A549 (cell line): ENCODE measurements around the gene U2AF1L4. TPM values are rescaled to one million over a fixed set of nuclear protein-coding genes. Genes with fewer than 3 reads are reported as not detected.

Experiments used
- ATAC-seq, 2 experiments: fragments of 200-7000 bp in 1 of 2; fragments of >200 bp in 1 of 2; cut with Nextera tagmentation in 1 of 2; cut with Tn5 transposase in 1 of 2; 3 replicates each; pipeline versions ENCODE4 v1.8.0 to v1.9.1; 2018 to 2020; ENCODE audit warnings: mild to moderate bottlenecking in 1 of 2, moderate library complexity in 1 of 2
- CTCF ChIA-PET: fragments of 300-600 bp; sonication (Branson Sonifier 250); formaldehyde crosslinking; extraction: SDS; loops from one replicate; lab custom pipeline; 2021; ENCODE audit warnings: antibody characterized with exemption, inconsistent platforms; lab: Yijun Ruan, JAX
- POLR2A ChIA-PET: fragments of 350-600 bp; formaldehyde crosslinking; extraction: SDS; loops from one replicate; lab custom pipeline; 2021; ENCODE audit warnings: antibody characterized with exemption, inconsistent platforms; lab: Yijun Ruan, JAX
- DNase-seq, 2 experiments: peaks; one replicate each; pipeline versions ENCODE4 v3.0.0 to v3.0.0-alpha.2; 2011 to 2016; ENCODE audit warnings: low read depth in 1 of 2, low spot score in 1 of 2
- FAIRE-seq: peaks from 2 replicates; lab custom pipeline; 2011; peaks lifted over from hg19 to GRCh38; lab: Jason Lieb, UNC
- H3K27ac ChIP-seq, 2 experiments: fragments of >200 bp; sonication (Bioruptor Twin); formaldehyde crosslinking; 3 replicates each; pipeline ENCODE4 v1.5.1; 2016 to 2017
- H3K4me1 ChIP-seq: fragments of >200 bp; sonication (Bioruptor Twin); formaldehyde crosslinking; 3 replicates; pipeline ENCODE4 v1.6.1; 2016
- H3K4me2 ChIP-seq: fragments of >200 bp; sonication (Bioruptor Twin); formaldehyde crosslinking; 3 replicates; pipeline ENCODE4 v1.6.1; 2016
- H3K4me3 ChIP-seq: fragments of >200 bp; sonication (Bioruptor Twin); formaldehyde crosslinking; 3 replicates; pipeline ENCODE4 v1.5.1; 2016
- H3K9me3 ChIP-seq: fragments of >200 bp; sonication (Bioruptor Twin); formaldehyde crosslinking; 3 replicates; pipeline ENCODE4 v1.6.1; 2016
- FOSL2 ChIP-seq, 2 experiments: fragments of 450-650 bp in 1 of 2; fragments of >200 bp in 1 of 2; sonication (Bioruptor Twin) in 1 of 2; formaldehyde crosslinking; IDR thresholded peaks; 2 replicates each; pipeline versions ENCODE4 v1.5.0 to v1.6.1; 2016 to 2020; ENCODE audit warnings: mild to moderate bottlenecking in 1 of 2, moderate library complexity in 1 of 2
- HOXB13 ChIP-seq: fragments of 250-450 bp; sonication (Bioruptor Pico); IDR thresholded peaks from 2 replicates; pipeline ENCODE4 v1.5.0; 2020; ENCODE audit warnings: low read depth, mild to moderate bottlenecking, moderate library complexity
- JUN ChIP-seq, 2 experiments: fragments of >200 bp; sonication (Bioruptor Twin); formaldehyde crosslinking; IDR thresholded peaks; 2 replicates in 1 of 2; 3 replicates in 1 of 2; pipeline ENCODE4 v1.6.1; 2016 to 2017
- MAFK ChIP-seq: fragments of 450-650 bp; IDR thresholded peaks from 2 replicates; pipeline ENCODE4 v1.6.1; 2014; ENCODE audit not compliant: partially characterized antibody
- MAZ ChIP-seq: fragments of 150-350 bp; IDR thresholded peaks from 2 replicates; pipeline ENCODE4 v1.6.1; 2014; ENCODE audit warnings: antibody characterized with exemption, low read depth, low read length, borderline replicate concordance
- NFE2L2 ChIP-seq: fragments of 150-350 bp; conservative IDR thresholded peaks from 2 replicates; pipeline ENCODE4 v1.6.1; 2014; ENCODE audit warnings: low read length
- NR3C1 ChIP-seq: fragments of >200 bp; sonication (Bioruptor Twin); formaldehyde crosslinking; IDR thresholded peaks from 3 replicates; pipeline ENCODE4 v1.6.1; 2017
- SREBF2 ChIP-seq: fragments of 450-650 bp; IDR thresholded peaks from 2 replicates; pipeline ENCODE4 v1.6.1; 2014; ENCODE audit warnings: mild to moderate bottlenecking, moderate library complexity
- WGBS: methylation state at CpG from one replicate; pipeline ENCODE4 v1.1.6; 2017; ENCODE audit errors: missing lambda C conversion rate; 5-methylcytosine and 5-hydroxymethylcytosine counted together
- polyA plus RNA-seq, 4 experiments: library from polyadenylated mRNA; depleted of rRNA in 3 of 4; stranded (reverse); fragments of >200 nt; fragmentation: RNase III in 1 of 4; extraction: RNeasy Plus Mini Kit Qiagen cat#74134 plus additional on column Dnase treatment in 1 of 4; gene quantifications; 2 replicates in 3 of 4; 3 replicates in 1 of 4; pipeline ENCODE4 v1.2.3, GENCODE V29; 2011 to 2017
- TF ChIP-seq, protein P1 (sequence below): fragments of 200-600 bp; sonication (generic); IDR thresholded peaks from 2 replicates; pipeline ENCODE4 v1.6.1; 2016; ENCODE audit warnings: antibody characterized with exemption, mild to moderate bottlenecking, moderate library complexity
- TF ChIP-seq, protein P2 (sequence below): fragments of >200 bp; sonication (Bioruptor Twin); formaldehyde crosslinking; IDR thresholded peaks from 3 replicates; pipeline ENCODE4 v1.6.1; 2016
- TF ChIP-seq, protein P3 (sequence below): fragments of >200 bp; sonication (Bioruptor Twin); formaldehyde crosslinking; IDR thresholded peaks from 3 replicates; pipeline ENCODE4 v1.5.1; 2016

U2AF1L4 gene
- polyA plus RNA-seq, 2 of the 4 experiments (the other 2 are of a cell fraction): 41.1 to 42.8 TPM

DNA sequence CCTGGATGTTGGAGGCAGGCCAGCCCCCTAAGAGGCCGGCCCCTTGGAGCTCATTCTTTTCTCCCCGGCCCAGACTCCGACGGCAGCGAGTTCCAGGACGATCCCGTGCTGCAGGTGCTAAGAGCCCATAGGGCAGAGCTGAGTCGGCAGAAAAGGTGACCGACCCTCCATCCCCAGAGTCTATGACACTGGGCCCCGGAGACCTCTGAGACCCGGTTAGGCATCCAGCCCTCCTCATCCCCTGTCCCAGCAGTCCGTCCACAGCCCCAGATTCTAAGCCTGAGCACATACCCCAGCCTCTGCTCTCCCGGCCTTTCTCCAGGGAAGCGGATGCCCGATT lies 22.8 kb upstream of the U2AF1L4 start:
- no peaks in the 10 kb centered on the region for H3K9me3 ChIP-seq
- H3K4me2 ChIP-seq: no peak overlapping the region
- ChIA-PET CTCF (interaction anchor here (1.5 to 2.2 kb wide), 5 partner anchors 23 to 212 kb away, joined by 3 to 6 read pairs (median 6); partner anchors contain the start of genes PSENEN and U2AF1L4), POLR2A (no interaction called here)
- H3K4me3 ChIP-seq: no peak overlapping the region
- TF ChIP-seq MAFK: peak; percentile 94
- TF ChIP-seq, protein P1, sequence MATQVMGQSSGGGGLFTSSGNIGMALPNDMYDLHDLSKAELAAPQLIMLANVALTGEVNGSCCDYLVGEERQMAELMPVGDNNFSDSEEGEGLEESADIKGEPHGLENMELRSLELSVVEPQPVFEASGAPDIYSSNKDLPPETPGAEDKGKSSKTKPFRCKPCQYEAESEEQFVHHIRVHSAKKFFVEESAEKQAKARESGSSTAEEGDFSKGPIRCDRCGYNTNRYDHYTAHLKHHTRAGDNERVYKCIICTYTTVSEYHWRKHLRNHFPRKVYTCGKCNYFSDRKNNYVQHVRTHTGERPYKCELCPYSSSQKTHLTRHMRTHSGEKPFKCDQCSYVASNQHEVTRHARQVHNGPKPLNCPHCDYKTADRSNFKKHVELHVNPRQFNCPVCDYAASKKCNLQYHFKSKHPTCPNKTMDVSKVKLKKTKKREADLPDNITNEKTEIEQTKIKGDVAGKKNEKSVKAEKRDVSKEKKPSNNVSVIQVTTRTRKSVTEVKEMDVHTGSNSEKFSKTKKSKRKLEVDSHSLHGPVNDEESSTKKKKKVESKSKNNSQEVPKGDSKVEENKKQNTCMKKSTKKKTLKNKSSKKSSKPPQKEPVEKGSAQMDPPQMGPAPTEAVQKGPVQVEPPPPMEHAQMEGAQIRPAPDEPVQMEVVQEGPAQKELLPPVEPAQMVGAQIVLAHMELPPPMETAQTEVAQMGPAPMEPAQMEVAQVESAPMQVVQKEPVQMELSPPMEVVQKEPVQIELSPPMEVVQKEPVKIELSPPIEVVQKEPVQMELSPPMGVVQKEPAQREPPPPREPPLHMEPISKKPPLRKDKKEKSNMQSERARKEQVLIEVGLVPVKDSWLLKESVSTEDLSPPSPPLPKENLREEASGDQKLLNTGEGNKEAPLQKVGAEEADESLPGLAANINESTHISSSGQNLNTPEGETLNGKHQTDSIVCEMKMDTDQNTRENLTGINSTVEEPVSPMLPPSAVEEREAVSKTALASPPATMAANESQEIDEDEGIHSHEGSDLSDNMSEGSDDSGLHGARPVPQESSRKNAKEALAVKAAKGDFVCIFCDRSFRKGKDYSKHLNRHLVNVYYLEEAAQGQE: no peak
- TF ChIP-seq, all 56 proteins: peak for 1
- WGBS: 93% methylated on average over 15 of the region's 15 CpGs
- Histone ChIP-seq H3K4me1 (peaks cover 10% of the 10 kb centered on the region), H3K27ac (no peak overlapping the region)
- ATAC-seq: peak in 1 of 2 experiments; percentile 2; a peak in 1 of 6 replicates
- DNase-seq: no peak
- no peak for FAIRE-seq

DNA sequence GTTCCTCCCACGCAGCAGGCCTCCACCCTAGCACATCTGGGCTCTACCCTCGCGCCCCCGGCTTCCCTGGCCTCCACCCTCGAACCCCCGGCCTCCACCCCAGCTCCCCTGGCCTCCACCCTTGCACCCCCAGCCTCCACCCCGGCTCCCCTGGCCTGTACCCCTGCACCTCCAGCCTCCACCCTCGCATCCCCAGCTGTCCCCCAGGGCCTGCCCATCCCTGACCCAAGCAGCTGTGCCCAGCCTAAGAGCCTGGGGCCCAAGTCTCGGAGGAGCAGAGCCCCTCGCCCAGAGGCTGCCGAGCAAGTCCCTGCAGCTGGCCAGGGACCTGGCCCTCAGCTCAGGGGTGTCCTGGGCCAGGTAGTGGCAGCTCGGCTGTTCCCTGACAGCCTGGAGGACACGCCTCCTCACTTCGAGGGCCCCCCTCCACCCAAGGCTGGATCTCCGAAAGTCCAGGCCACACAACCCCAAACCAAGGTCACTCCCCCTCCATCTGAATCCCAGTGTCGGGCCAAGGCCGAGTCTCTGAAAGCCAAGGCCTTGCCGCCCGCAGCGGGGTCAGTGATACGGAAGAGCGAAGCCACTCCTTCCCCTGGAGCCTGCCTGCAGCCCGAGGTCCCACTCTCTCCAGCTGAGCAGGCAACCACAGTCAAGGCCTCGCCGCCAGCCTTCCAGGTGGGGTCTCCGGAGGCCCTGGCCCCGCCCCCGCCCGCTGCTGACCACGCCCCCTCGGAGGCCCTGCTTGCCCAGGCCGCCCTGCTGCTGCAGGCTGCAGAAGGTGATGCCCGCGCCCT lies 22.3 kb upstream of the U2AF1L4 start:
- ChIA-PET CTCF (interaction anchor here (0.8 to 2.0 kb wide), 8 partner anchors 22 to 212 kb away, joined by 3 to 7 read pairs (median 5); partner anchors contain the start of genes PSENEN and U2AF1L4), POLR2A (no interaction called here)
- ATAC-seq: peak; percentile 5 to 14; a peak in 4 of 6 replicates
- no peak for DNase-seq
- no peak for TF ChIP-seq MAFK
- 0 out of 2 replicates have a peak, but pooled peaks have one; percentile 5 for TF ChIP-seq NFE2L2
- TF ChIP-seq NR3C1: no peak
- Histone ChIP-seq H3K4me3 (no peak overlapping the region), H3K9me3 (no peaks in the 10 kb centered on the region), H3K27ac (no peak overlapping the region), H3K4me2 (no peak overlapping the region), H3K4me1 (peaks cover 7% of the 10 kb centered on the region; the same call in 2 of the 3 replicates)
- no peak for FAIRE-seq
- WGBS: 89% methylated on average over 28 of the region's 34 CpGs

DNA sequence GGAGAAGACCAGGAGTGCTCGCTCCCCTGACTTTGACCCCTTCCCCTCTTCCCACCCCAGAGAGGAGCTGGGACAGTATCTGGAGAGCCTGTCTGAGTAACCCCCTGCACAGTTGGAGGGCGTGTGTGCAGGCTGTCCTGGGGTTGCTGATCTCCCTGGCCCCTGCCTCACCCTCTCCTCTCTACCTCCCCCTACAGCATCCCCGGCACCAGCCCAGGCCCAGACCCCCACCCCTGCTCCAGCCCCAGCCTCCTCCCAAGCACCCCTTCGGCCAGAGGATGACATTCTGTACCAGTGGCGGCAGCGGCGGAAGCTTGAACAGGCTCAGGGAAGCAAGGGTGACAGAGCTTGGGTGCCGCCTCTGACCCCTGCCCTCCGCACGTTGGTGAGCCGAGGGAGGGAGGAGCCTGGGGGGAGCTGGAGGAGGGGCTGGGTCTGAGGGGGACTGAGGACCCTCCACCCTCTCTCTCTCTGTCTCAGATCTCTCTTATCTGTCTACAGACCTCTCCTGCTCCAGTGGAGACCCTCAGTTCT lies 21.4 kb upstream of the U2AF1L4 start:
- Histone ChIP-seq H3K27ac (no peak overlapping the region), H3K4me2 (no peak overlapping the region), H3K4me1 (peaks cover 7% of the 10 kb centered on the region; the same call in 2 of the 3 replicates)
- DNase-seq: no peak
- ChIA-PET CTCF (interaction anchor here (0.6 to 1.9 kb wide), 8 partner anchors 10 to 211 kb away, joined by 3 to 7 read pairs (median 4); partner anchors contain the start of genes PSENEN and U2AF1L4), POLR2A (no interaction called here)
- 89% methylated on average over 11 of the region's 11 CpGs for WGBS
- ATAC-seq: peak; percentile 33 to 40; a peak in 4 of 6 replicates
- no peak for FAIRE-seq
- TF ChIP-seq, protein P2, sequence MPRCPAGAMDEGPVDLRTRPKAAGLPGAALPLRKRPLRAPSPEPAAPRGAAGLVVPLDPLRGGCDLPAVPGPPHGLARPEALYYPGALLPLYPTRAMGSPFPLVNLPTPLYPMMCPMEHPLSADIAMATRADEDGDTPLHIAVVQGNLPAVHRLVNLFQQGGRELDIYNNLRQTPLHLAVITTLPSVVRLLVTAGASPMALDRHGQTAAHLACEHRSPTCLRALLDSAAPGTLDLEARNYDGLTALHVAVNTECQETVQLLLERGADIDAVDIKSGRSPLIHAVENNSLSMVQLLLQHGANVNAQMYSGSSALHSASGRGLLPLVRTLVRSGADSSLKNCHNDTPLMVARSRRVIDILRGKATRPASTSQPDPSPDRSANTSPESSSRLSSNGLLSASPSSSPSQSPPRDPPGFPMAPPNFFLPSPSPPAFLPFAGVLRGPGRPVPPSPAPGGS: no peak
- TF ChIP-seq MAFK (no peak), JUN (IDR thresholded peaks at IDR 0.05) (no peak), MAZ (no peak), FOSL2 (IDR thresholded peaks at IDR 0.05) (no peak), FOSL2 (CRISPR knock-in tag; IDR thresholded peaks at IDR 0.05) (no peak), SREBF2 (no peak), HOXB13 (CRISPR knock-in tag) (no peak)
- TF ChIP-seq, protein P3, sequence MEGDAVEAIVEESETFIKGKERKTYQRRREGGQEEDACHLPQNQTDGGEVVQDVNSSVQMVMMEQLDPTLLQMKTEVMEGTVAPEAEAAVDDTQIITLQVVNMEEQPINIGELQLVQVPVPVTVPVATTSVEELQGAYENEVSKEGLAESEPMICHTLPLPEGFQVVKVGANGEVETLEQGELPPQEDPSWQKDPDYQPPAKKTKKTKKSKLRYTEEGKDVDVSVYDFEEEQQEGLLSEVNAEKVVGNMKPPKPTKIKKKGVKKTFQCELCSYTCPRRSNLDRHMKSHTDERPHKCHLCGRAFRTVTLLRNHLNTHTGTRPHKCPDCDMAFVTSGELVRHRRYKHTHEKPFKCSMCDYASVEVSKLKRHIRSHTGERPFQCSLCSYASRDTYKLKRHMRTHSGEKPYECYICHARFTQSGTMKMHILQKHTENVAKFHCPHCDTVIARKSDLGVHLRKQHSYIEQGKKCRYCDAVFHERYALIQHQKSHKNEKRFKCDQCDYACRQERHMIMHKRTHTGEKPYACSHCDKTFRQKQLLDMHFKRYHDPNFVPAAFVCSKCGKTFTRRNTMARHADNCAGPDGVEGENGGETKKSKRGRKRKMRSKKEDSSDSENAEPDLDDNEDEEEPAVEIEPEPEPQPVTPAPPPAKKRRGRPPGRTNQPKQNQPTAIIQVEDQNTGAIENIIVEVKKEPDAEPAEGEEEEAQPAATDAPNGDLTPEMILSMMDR: no peak
- TF ChIP-seq, all 56 proteins: peak for 0
- no peaks in the 10 kb centered on the region for H3K9me3 ChIP-seq
- no peak overlapping the region for H3K4me3 ChIP-seq
